ENCODE data around the gene DNAH7. TPM values are rescaled to one million over a fixed set of nuclear protein-coding genes. Genes with fewer than 3 reads are reported as not detected.

DNAH7 gene
- polyA plus RNA-seq, 1 donor (not counting 4 experiments of a cell fraction or from before 2014, with no cell fraction given): 0.17 TPM

DNA sequence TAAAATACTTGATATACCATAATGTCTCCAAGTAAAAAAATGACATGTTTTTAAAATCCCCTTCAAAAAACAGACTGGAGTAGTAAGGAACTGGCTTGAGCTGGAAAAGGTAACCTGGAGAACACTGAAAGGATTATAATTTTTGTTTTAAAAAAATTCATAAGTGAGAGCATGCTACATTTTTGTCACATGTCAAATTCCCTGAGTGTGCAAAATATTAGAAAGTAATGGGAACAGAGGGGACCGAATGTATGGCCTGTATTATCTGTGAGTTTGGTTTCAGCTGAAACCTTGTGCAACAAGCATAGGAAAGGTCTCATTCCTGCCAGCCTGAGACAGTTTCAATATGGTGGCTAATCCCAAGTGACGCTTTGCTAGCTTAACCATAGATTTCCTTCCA, 209.1 kb downstream of the DNAH7 start:
- Histone ChIP-seq H2AFZ (ENCODE audit: control insufficient read depth, low read length) (no peak overlapping the region), H3K9ac (ENCODE audit: control insufficient read depth, extremely low read depth, insufficient read depth, low read length) (no peak overlapping the region), H3K9me1 (ENCODE audit: control insufficient read depth, extremely low read depth, insufficient read depth, low read length) (no peaks in the 10 kb centered on the region), H3K4me1 (ENCODE audit: control insufficient read depth, extremely low read depth, insufficient read depth, low read length) (no peaks in the 10 kb centered on the region), H3K4me3 (ENCODE audit: control insufficient read depth in 2 of 3, extremely low read depth in 1 of 3, insufficient read depth in 2 of 3, low read depth in 1 of 3, low read length in 3 of 3) (no peak overlapping the region), H3K27ac (ENCODE audit: control insufficient read depth, insufficient read depth, low read length) (no peak overlapping the region), H4K20me1 (ENCODE audit: control insufficient read depth, extremely low read depth, insufficient read depth, low read length) (no peaks in the 10 kb centered on the region), H3K79me2 (ENCODE audit: control insufficient read depth, insufficient read depth, low read length) (no peaks in the 10 kb centered on the region), H3K4me2 (ENCODE audit: control insufficient read depth, extremely low read depth, insufficient read depth, low read depth, low read length) (no peak overlapping the region), H3K36me3 (ENCODE audit: control insufficient read depth in 2 of 2, extremely low read depth in 1 of 2, insufficient read depth in 2 of 2, low read length in 2 of 2) (no peaks in the 10 kb centered on the region), H3K9me3 (ENCODE audit: control insufficient read depth, low read depth, low read length) (no peaks in the 10 kb centered on the region), H3K27me3 (ENCODE audit: control insufficient read depth, extremely low read depth, insufficient read depth, low read length) (no peaks in the 10 kb centered on the region)
- DNase-seq (ENCODE audit: low read depth, low spot score): no peak
- FAIRE-seq: no peak
- TF ChIP-seq EZH2 (IDR thresholded peaks at IDR 0.05; ENCODE audit: low read length) (no peak), CTCF (optimal IDR thresholded peaks at IDR 0.05 in 1 of 3, IDR thresholded peaks at IDR 0.05 in 1 of 3, conservative IDR thresholded peaks at IDR 0.05 in 1 of 3; ENCODE audit: extremely low read depth in 1 of 3, insufficient read depth in 2 of 3, low read length in 3 of 3) (no peak)
- dilution Hi-C loops (cut with MboI; ENCODE audit: extremely low pct_ligation_motif_present, low sequenced_read_pairs): no loop called here

DNA sequence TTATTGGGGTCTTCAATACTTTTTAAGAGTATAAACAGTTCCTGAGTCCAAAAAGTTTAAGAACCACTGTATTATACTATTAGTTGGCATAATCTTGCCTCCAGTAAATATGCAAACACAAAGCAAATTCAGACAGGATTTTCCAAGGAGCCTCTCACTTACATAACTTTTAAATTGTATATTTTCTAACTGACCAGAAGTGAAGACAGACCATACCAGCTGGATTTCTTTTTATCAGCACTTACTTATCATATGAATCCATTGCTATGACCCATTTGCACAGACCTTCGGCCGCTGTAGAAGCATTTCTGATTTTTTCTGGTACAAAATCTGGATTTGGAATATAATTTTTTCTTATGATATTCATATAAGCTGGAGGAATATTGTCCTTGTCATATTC, 211.5 kb downstream of the DNAH7 start:
- H3K4me3 ChIP-seq (ENCODE audit: control insufficient read depth in 2 of 3, extremely low read depth in 1 of 3, insufficient read depth in 2 of 3, low read depth in 1 of 3, low read length in 3 of 3): no peak overlapping the region
- FAIRE-seq: no peak
- H3K36me3 ChIP-seq (ENCODE audit: control insufficient read depth in 2 of 2, extremely low read depth in 1 of 2, insufficient read depth in 2 of 2, low read length in 2 of 2): no peaks in the 10 kb centered on the region
- H3K9ac ChIP-seq (ENCODE audit: control insufficient read depth, extremely low read depth, insufficient read depth, low read length): no peak overlapping the region
- H3K27ac ChIP-seq (ENCODE audit: control insufficient read depth, insufficient read depth, low read length): no peak overlapping the region
- dilution Hi-C loops (cut with MboI; ENCODE audit: extremely low pct_ligation_motif_present, low sequenced_read_pairs): no loop called here
- DNase-seq (ENCODE audit: low read depth, low spot score): no peak
- no peaks in the 10 kb centered on the region for H3K79me2 ChIP-seq (ENCODE audit: control insufficient read depth, insufficient read depth, low read length)
- H4K20me1 ChIP-seq (ENCODE audit: control insufficient read depth, extremely low read depth, insufficient read depth, low read length): no peaks in the 10 kb centered on the region
- TF ChIP-seq EZH2 (IDR thresholded peaks at IDR 0.05; ENCODE audit: low read length) (no peak), CTCF (optimal IDR thresholded peaks at IDR 0.05 in 1 of 3, IDR thresholded peaks at IDR 0.05 in 1 of 3, conservative IDR thresholded peaks at IDR 0.05 in 1 of 3; ENCODE audit: extremely low read depth in 1 of 3, insufficient read depth in 2 of 3, low read length in 3 of 3) (no peak)
- H3K9me3 ChIP-seq (ENCODE audit: control insufficient read depth, low read depth, low read length): no peaks in the 10 kb centered on the region
- no peak overlapping the region for H3K4me2 ChIP-seq (ENCODE audit: control insufficient read depth, extremely low read depth, insufficient read depth, low read depth, low read length)
- H3K27me3 ChIP-seq (ENCODE audit: control insufficient read depth, extremely low read depth, insufficient read depth, low read length): no peaks in the 10 kb centered on the region
- H2AFZ ChIP-seq (ENCODE audit: control insufficient read depth, low read length): no peak overlapping the region
- no peaks in the 10 kb centered on the region for H3K4me1 ChIP-seq (ENCODE audit: control insufficient read depth, extremely low read depth, insufficient read depth, low read length)
- H3K9me1 ChIP-seq (ENCODE audit: control insufficient read depth, extremely low read depth, insufficient read depth, low read length): no peaks in the 10 kb centered on the region
